ENCODE results near the gene FOLR3. TPM values are rescaled to one million over a fixed set of nuclear protein-coding genes. Genes with fewer than 3 reads are reported as not detected.
A peak's percentile ranks its signal among the peaks of the same experiment; 100 is the strongest.
"Not testable (repeated sequence)": the region's sequence is repeated elsewhere in the genome, so short reads cannot be mapped to it uniquely, and the experiment has no call there.

The FOLR3 gene
- total RNA-seq, 2 experiments from 2014 or later, result not detected

DNA sequence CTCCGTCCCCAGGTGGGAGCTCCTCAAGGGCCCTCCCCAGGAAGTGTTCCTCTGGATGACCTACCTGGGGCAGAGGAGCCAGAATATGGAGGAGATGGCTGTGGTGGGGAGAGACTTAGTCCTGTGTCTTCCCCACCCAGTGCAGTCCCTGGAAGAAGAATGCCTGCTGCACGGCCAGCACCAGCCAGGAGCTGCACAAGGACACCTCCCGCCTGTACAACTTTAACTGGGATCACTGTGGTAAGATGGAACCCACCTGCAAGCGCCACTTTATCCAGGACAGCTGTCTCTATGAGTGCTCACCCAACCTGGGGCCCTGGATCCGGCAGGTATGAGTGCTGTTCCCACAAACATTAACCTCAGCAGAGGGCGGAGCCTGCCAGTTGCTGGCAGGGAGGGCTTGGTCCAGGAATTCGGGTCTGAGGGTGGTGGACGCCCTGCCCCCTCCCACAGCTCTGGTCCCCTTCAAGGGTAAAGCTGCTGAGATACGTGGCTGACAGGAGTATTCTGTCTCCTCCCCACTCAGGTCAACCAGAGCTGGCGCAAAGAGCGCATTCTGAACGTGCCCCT lies 3.4 kb downstream of the FOLR3 start:
- no peaks in the 10 kb centered on the region for H3K9me3 Mint-ChIP-seq
- H3K36me3 Mint-ChIP-seq (ENCODE audit: low read depth), result no peaks in the 10 kb centered on the region
- ATAC-seq (no peak), DNase-seq (no peak)
- H3K27ac Mint-ChIP-seq, result no peak overlapping the region
- peaks cover 16% of the 10 kb centered on the region for H3K4me1 Mint-ChIP-seq (ENCODE audit: low read depth)
- ChIA-PET POLR2A (no interaction called here), CTCF (interaction anchor here (1.5 kb wide), 2 partner anchors 44 to 296 kb away, joined by 4 to 5 read pairs; partner anchors contain the start of gene CLPB)
- H3K4me3 Mint-ChIP-seq, result no peak overlapping the region
- TF ChIP-seq, protein P1, sequence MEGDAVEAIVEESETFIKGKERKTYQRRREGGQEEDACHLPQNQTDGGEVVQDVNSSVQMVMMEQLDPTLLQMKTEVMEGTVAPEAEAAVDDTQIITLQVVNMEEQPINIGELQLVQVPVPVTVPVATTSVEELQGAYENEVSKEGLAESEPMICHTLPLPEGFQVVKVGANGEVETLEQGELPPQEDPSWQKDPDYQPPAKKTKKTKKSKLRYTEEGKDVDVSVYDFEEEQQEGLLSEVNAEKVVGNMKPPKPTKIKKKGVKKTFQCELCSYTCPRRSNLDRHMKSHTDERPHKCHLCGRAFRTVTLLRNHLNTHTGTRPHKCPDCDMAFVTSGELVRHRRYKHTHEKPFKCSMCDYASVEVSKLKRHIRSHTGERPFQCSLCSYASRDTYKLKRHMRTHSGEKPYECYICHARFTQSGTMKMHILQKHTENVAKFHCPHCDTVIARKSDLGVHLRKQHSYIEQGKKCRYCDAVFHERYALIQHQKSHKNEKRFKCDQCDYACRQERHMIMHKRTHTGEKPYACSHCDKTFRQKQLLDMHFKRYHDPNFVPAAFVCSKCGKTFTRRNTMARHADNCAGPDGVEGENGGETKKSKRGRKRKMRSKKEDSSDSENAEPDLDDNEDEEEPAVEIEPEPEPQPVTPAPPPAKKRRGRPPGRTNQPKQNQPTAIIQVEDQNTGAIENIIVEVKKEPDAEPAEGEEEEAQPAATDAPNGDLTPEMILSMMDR (IDR thresholded peaks at IDR 0.05), result no peak
- H3K27me3 Mint-ChIP-seq, result peaks cover 4% of the 10 kb centered on the region
- intact Hi-C loops (cut with micrococcal nuclease), result no loop called here

DNA sequence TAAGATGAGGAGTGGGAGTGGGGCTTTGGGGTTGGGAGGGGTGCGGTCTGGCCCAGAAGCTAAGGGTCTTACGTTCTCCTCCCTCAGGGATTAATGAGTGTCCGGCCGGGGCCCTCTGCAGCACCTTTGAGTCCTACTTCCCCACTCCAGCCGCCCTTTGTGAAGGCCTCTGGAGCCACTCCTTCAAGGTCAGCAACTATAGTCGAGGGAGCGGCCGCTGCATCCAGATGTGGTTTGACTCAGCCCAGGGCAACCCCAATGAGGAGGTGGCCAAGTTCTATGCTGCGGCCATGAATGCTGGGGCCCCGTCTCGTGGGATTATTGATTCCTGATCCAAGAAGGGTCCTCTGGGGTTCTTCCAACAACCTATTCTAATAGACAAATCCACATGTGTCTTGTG lies 4.0 kb downstream of the FOLR3 start:
- ATAC-seq (no peak), DNase-seq (no peak)
- POLR2A ChIA-PET, result no interaction called here
- Mint-ChIP-seq H3K4me3 (no peak overlapping the region), H3K4me1 (ENCODE audit: low read depth) (peaks cover 17% of the 10 kb centered on the region), H3K27me3 (peaks cover 4% of the 10 kb centered on the region), H3K36me3 (ENCODE audit: low read depth) (no peaks in the 10 kb centered on the region), H3K27ac (no peak overlapping the region), H3K9me3 (no peaks in the 10 kb centered on the region)
- CTCF ChIA-PET, result no interaction called here
- TF ChIP-seq, protein P1 (IDR thresholded peaks at IDR 0.05), result no peak
- intact Hi-C loops (cut with micrococcal nuclease), result no loop called here

DNA sequence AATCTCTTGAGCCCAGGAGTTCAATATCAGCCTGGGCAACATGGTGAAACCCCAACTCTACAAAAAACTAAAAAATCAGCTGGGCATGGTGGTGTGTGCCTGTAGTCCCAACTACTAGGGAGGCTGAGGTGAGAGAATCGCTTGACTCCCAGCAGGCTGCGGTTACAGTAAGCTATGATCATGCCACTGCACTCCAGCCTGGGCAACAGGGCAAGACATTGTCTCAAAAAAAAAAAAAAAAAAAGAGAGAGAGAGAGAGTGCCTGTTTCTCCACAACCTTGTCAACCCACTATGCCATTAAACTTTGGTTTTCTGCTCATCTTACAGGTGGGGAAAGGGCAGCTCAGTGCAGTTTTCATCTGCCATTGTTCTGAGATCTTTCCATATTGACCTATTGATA lies 5.1 kb downstream of the FOLR3 start:
- ATAC-seq, result peak; percentile 18
- ChIA-PET POLR2A (no interaction called here), CTCF (interaction anchor here (0.6 to 1.6 kb wide), 3 partner anchors 97 to 164 kb away, joined by 3 read pairs; no protein-coding TSS in a partner anchor)
- TF ChIP-seq, protein P1 (IDR thresholded peaks at IDR 0.05), result no peak
- no peak overlapping the region for H3K4me3 Mint-ChIP-seq
- peaks cover 4% of the 10 kb centered on the region for H3K27me3 Mint-ChIP-seq
- H3K9me3 Mint-ChIP-seq, result no peaks in the 10 kb centered on the region
- peak overlapping the region; percentile 9 for H3K27ac Mint-ChIP-seq
- intact Hi-C loops (cut with micrococcal nuclease), result no loop called here
- peaks cover 17% of the 10 kb centered on the region for H3K4me1 Mint-ChIP-seq (ENCODE audit: low read depth)
- no peaks in the 10 kb centered on the region for H3K36me3 Mint-ChIP-seq (ENCODE audit: low read depth)
- DNase-seq, result no peak

DNA sequence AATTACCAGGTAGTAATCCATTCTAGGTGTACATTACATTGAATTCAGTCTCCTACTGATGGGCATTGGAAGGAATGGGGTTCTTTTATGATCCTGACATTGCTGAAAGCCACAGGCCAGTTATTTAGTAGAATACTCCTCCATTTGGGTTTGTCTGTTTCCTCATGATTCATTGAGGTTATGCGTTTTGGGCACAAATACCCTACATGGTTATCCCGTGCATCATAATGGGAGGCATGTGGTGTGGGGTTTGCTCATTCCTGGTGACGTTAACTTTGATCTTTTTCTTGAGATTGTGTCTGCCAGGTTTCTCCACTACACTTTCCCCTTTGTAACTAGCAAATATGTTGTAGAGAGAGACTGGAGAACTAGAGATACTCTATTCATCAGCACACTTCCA lies 5.5 kb downstream of the FOLR3 start:
- DNase-seq, result peak; percentile 45
- Mint-ChIP-seq H3K36me3 (ENCODE audit: low read depth) (no peaks in the 10 kb centered on the region), H3K4me3 (no peak overlapping the region), H3K27me3 (peaks cover 4% of the 10 kb centered on the region), H3K9me3 (no peaks in the 10 kb centered on the region), H3K27ac (peak overlapping the region; percentile 9), H3K4me1 (ENCODE audit: low read depth) (peaks cover 17% of the 10 kb centered on the region)
- intact Hi-C loops (cut with micrococcal nuclease), result no loop called here
- TF ChIP-seq, protein P1 (IDR thresholded peaks at IDR 0.05), result no peak
- ChIA-PET POLR2A (no interaction called here), CTCF (interaction anchor here (0.6 to 1.6 kb wide), 3 partner anchors 96 to 164 kb away, joined by 3 read pairs; no protein-coding TSS in a partner anchor)
- peak; percentile 60 for ATAC-seq

DNA sequence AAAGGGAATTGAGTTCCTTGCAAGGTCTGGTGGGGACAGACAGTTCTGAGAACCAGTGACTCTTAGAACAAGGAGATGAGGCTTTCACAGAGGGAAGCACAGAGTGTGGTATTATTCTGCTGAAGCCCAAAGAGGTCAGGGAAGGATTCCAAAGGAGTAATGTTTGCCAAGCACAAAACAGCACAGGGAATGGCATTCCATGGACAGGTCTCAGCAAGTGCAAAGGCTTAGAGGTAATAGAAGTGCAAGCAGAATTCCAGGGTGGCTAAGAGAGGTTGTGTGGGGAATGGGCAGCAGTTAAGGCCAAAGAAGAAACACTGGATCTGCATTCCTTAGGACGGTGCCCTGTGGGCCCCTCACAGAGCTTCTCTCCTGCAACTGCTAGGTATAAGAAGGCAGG lies 6.6 kb downstream of the FOLR3 start:
- H3K27ac Mint-ChIP-seq; intact Hi-C loops (cut with micrococcal nuclease); H3K36me3 Mint-ChIP-seq (ENCODE audit: low read depth); ATAC-seq; DNase-seq; POLR2A ChIA-PET; H3K4me3 Mint-ChIP-seq; H3K9me3 Mint-ChIP-seq; H3K27me3 Mint-ChIP-seq: not testable (repeated sequence)
- CTCF ChIA-PET, result interaction anchor here (1.6 kb wide), 1 partner anchor 95 kb away, joined by 3 read pairs; no protein-coding TSS in a partner anchor
- H3K4me1 Mint-ChIP-seq (ENCODE audit: low read depth), result peaks cover 12% of the 10 kb centered on the region

- DNase-seq; H3K36me3 Mint-ChIP-seq (ENCODE audit: low read depth); intact Hi-C loops (cut with micrococcal nuclease); H3K27ac Mint-ChIP-seq; H3K27me3 Mint-ChIP-seq; ATAC-seq; H3K9me3 Mint-ChIP-seq; POLR2A ChIA-PET; H3K4me3 Mint-ChIP-seq: not testable (repeated sequence)
- H3K4me1 Mint-ChIP-seq (ENCODE audit: low read depth), result peaks cover 12% of the 10 kb centered on the region
- CTCF ChIA-PET, result interaction anchor here (1.2 to 4.0 kb wide), 12 partner anchors 12 to 165 kb away, joined by 3 to 61 read pairs (median 14); partner anchors contain the start of gene LAMTOR1
Observed at GRCh38 chr11:72142543-72142942, 7.0 kb downstream of the FOLR3 start.
